ENCODE data around the gene JMY. TPM values are rescaled to one million over a fixed set of nuclear protein-coding genes. Genes with fewer than 3 reads are reported as not detected.

The JMY gene
- total and polyA plus RNA-seq, 2 donors (not counting 3 experiments of a cell fraction or from before 2014, with no cell fraction given) = 1.5 to 6.5 TPM

- Histone ChIP-seq H3K4me3 (replicated peaks in 1 of 3; ENCODE audit: insufficient read depth in 1 of 3, low read depth in 1 of 3, low read length in 3 of 3) (no peak overlapping the region), H3K79me2 (ENCODE audit: control insufficient read depth, insufficient read depth, low read length) (no peaks in the 10 kb centered on the region), H3K36me3 (ENCODE audit: control insufficient read depth in 2 of 2, extremely low read depth in 1 of 2, insufficient read depth in 2 of 2, low read length in 2 of 2) (no peaks in the 10 kb centered on the region), H4K20me1 (replicated peaks; ENCODE audit: control insufficient read depth, extremely low read depth, insufficient read depth, low read length) (peaks cover 7% of the 10 kb centered on the region), H2AFZ (ENCODE audit: low read depth, low read length) (no peak overlapping the region), H3K27me3 (ENCODE audit: control insufficient read depth in 2 of 2, insufficient read depth in 2 of 2, low read length in 2 of 2) (no peaks in the 10 kb centered on the region), H3K4me1 (ENCODE audit: control insufficient read depth, extremely low read depth, insufficient read depth, low read length) (peaks cover 8% of the 10 kb centered on the region), H3K4me2 (ENCODE audit: insufficient read depth, low read length) (no peak overlapping the region), H3K9me1 (replicated peaks; ENCODE audit: control insufficient read depth, extremely low read depth, insufficient read depth, low read length) (no peaks in the 10 kb centered on the region), H3K9me3 (replicated peaks; ENCODE audit: control insufficient read depth, insufficient read depth, low read length) (no peaks in the 10 kb centered on the region), H3K27ac (ENCODE audit: insufficient read depth, low read depth, low read length) (no peak overlapping the region), H3K9ac (replicated peaks; ENCODE audit: extremely low read depth, insufficient read depth, low read length) (no peak overlapping the region)
- no TSS peak for BruUV-seq (replicated peaks)
- dilution Hi-C loops (cut with MboI; ENCODE audit: extremely low pct_ligation_motif_present, low sequenced_read_pairs) (no loop called here), intact Hi-C loops (cut with micrococcal nuclease) (no loop called here)
- DNase-seq (ENCODE audit: low read depth, low spot score) = no peak
- CTCF ChIA-PET = interaction anchor here (1.8 kb wide), 1 partner anchor 842 kb away, joined by 3 read pairs; no protein-coding TSS in a partner anchor
- POLR2A ChIA-PET = no interaction called here
- TF ChIP-seq MAX (IDR thresholded peaks at IDR 0.05; ENCODE audit: insufficient read depth, insufficient read length) (no peak), FOS (IDR thresholded peaks at IDR 0.05; ENCODE audit: borderline replicate concordance, insufficient read depth, low read length) (no peak), CTCF (IDR thresholded peaks at IDR 0.05; ENCODE audit: extremely low read depth in 1 of 2, insufficient read depth in 1 of 2, low read depth in 1 of 2, low read length in 2 of 2) (no peak), MYC (IDR thresholded peaks at IDR 0.05; ENCODE audit: low read depth, low read length) (no peak), POLR2AphosphoS5 (IDR thresholded peaks at IDR 0.05; ENCODE audit: insufficient read depth, low read depth, low read length) (no peak), POLR2A (IDR thresholded peaks at IDR 0.05; ENCODE audit: low read depth, low read length) (no peak), JUN (IDR thresholded peaks at IDR 0.05; ENCODE audit: borderline replicate concordance, insufficient read depth, insufficient read length, low read depth) (no peak), GATA2 (IDR thresholded peaks at IDR 0.05; ENCODE audit: insufficient read depth, insufficient read length, low read depth, low read length) (no peak), EZH2 (IDR thresholded peaks at IDR 0.05; ENCODE audit: borderline replicate concordance, low read depth, low read length, severe bottlenecking) (no peak)
- peak; percentile 49 for FAIRE-seq
These were observed 5.6 kb downstream of the JMY start for GRCh38 chr5:79241535-79241979.
